ENCODE data around the gene LENG9.
"Not testable (repeated sequence)": the region's sequence is repeated elsewhere in the genome, so short reads cannot be mapped to it uniquely, and the experiment has no call there.

LENG9 gene

GRCh38 chr19:54478677-54479266 lies 15.2 kb upstream of the LENG9 start:
- DNase-seq (ENCODE audit: low read depth in 2 of 2), result no peak

- DNase-seq (ENCODE audit: low read depth in 2 of 2), result no peak
These were observed 14.1 kb upstream of the LENG9 start for GRCh38 chr19:54477650-54478049.

GRCh38 chr19:54475706-54476105 lies 12.1 kb upstream of the LENG9 start:
- DNase-seq (ENCODE audit: low read depth in 2 of 2), result no peak

- DNase-seq (ENCODE audit: low read depth in 2 of 2), result no peak
These were observed 10.4 kb upstream of the LENG9 start for GRCh38 chr19:54473892-54474372.

GRCh38 chr19:54473071-54473891 lies 9.7 kb upstream of the LENG9 start, which contains the start of gene CDC42EP5:
CDC42EP5 (minus strand) TSS chr19:54473296; CDS start chr19:54465547, 7,749 bp downstream.
- no peak for DNase-seq (ENCODE audit: low read depth in 2 of 2)

- DNase-seq (ENCODE audit: low read depth in 2 of 2), result no peak
These were observed 7.6 kb upstream of the LENG9 start for GRCh38 chr19:54470991-54471782.

GRCh38 chr19:54470276-54470887 lies 6.8 kb upstream of the LENG9 start:
- no peak for DNase-seq (ENCODE audit: low read depth in 2 of 2)

GRCh38 chr19:54469496-54469934 lies 5.9 kb upstream of the LENG9 start:
- DNase-seq (ENCODE audit: low read depth in 2 of 2), result no peak

- DNase-seq (ENCODE audit: low read depth in 2 of 2), result not testable (repeated sequence)
These were observed 2.5 kb upstream of the LENG9 start for GRCh38 chr19:54466110-54466480.

- DNase-seq (ENCODE audit: low read depth in 2 of 2), result no peak
These were observed 2.0 kb upstream of the LENG9 start for GRCh38 chr19:54465426-54466109.

GRCh38 chr19:54464630-54465425 lies 1.2 kb upstream of the LENG9 start:
- peak; percentile 24 to 66 for DNase-seq (ENCODE audit: low read depth in 2 of 2)

GRCh38 chr19:54464044-54464629 lies 559 bp upstream of the LENG9 start:
- peak; percentile 63 to 78 for DNase-seq (ENCODE audit: low read depth in 2 of 2)

- DNase-seq (ENCODE audit: low read depth in 2 of 2), result peak in 1 of 2 donors; percentile 58
These were observed 685 bp downstream of the LENG9 start for GRCh38 chr19:54462655-54463530.

- DNase-seq (ENCODE audit: low read depth in 2 of 2), result no peak
These were observed 1.4 kb downstream of the LENG9 start for GRCh38 chr19:54462047-54462654.

GRCh38 chr19:54461613-54462012 lies 2.0 kb downstream of the LENG9 start:
- no peak for DNase-seq (ENCODE audit: low read depth in 2 of 2)

- DNase-seq (ENCODE audit: low read depth in 2 of 2), result no peak
These were observed 2.4 kb downstream of the LENG9 start for GRCh38 chr19:54461210-54461609.

GRCh38 chr19:54460230-54461005 lies 3.2 kb downstream of the LENG9 start:
- no peak for DNase-seq (ENCODE audit: low read depth in 2 of 2)

Measured in stimulated activated CD8-positive, alpha-beta memory T cell treated with anti-CD3 and anti-CD28 coated beads, Interleukin-7, amount 100 ng/mL, for 4 hours (primary cell).